Measurements from ENCODE around the gene ZER1. TPM values are rescaled to one million over a fixed set of nuclear protein-coding genes. Genes with fewer than 3 reads are reported as not detected.
A peak's percentile ranks its signal among the peaks of the same experiment; 100 is the strongest.

Gene ZER1
- total RNA-seq, 2 experiments from 2014 or later, result 11.0 to 15.1 TPM

GRCh38 chr9:128723352-128723865 is 48.3 kb downstream of the ZER1 start:
- ChIA-PET POLR2A (interaction anchor here (0.6 to 1.6 kb wide), 7 partner anchors 26 to 391 kb away, joined by 3 to 7 read pairs (median 3); partner anchors contain the start of genes KYAT1 and LRRC8A), CTCF (ENCODE audit: unreplicated experiment) (no interaction called here)
- H3K79me2 ChIP-seq (ENCODE audit: insufficient read depth, low read depth, low read length), result peaks cover 5% of the 10 kb centered on the region; the same call in 1 of the 2 replicates
- BruUV-seq (replicated peaks), result TSS peak; percentile 85
- peaks cover 29% of the 10 kb centered on the region for H3K4me1 ChIP-seq (ENCODE audit: insufficient read depth, low read length, poor library complexity, severe bottlenecking)
- TF ChIP-seq EZH2phosphoT487 (IDR thresholded peaks at IDR 0.05; ENCODE audit: borderline replicate concordance, low read depth, low read length), result no peak
- TF ChIP-seq CTCF (conservative IDR thresholded peaks at IDR 0.05; ENCODE audit: low read length), result no peak
- H3K9me2 ChIP-seq (ENCODE audit: insufficient read depth, low read length), result no peaks in the 10 kb centered on the region
- intact Hi-C loops (cut with micrococcal nuclease; ENCODE audit: unreplicated experiment), result loop anchor here (5.0 to 10.0 kb wide), 4 partner anchors 79 to 266 kb away; partner anchors contain the start of genes ODF2, PHYHD1 and SPTAN1
- peak overlapping the region; percentile 18 for H3K27ac ChIP-seq (ENCODE audit: low read depth, low read length, poor library complexity, severe bottlenecking)
- no peaks in the 10 kb centered on the region for H4K20me1 ChIP-seq (ENCODE audit: insufficient read depth, low read length)
- peak overlapping the region; percentile 22; the same call in 1 of the 2 replicates for H2AFZ ChIP-seq (ENCODE audit: low read length)
- no peak for DNase-seq (ENCODE audit: low spot score)
- peak overlapping the region; percentile 94 for H3K4me2 ChIP-seq (ENCODE audit: low read length)
- H3K9me3 ChIP-seq (ENCODE audit: low read length), result no peaks in the 10 kb centered on the region
- H3K4me3 ChIP-seq (ENCODE audit: low read depth, low read length, poor library complexity, severe bottlenecking), result peak overlapping the region; percentile 90
- no peaks in the 10 kb centered on the region; the same call in 1 of the 2 replicates for H3K36me3 ChIP-seq (ENCODE audit: insufficient read depth, low read length)

GRCh38 chr9:128722380-128723351 is 49.1 kb downstream of the ZER1 start:
- ChIA-PET POLR2A (no interaction called here), CTCF (ENCODE audit: unreplicated experiment) (interaction anchor here (1.2 kb wide), 1 partner anchor 95 kb away, joined by 4 read pairs; the partner anchor contains the start of gene ENDOG)
- Histone ChIP-seq H2AFZ (ENCODE audit: low read length) (no peak overlapping the region), H3K36me3 (ENCODE audit: insufficient read depth, low read length) (no peaks in the 10 kb centered on the region; the same call in 1 of the 2 replicates), H3K27ac (ENCODE audit: low read depth, low read length, poor library complexity, severe bottlenecking) (peak overlapping the region; percentile 14), H3K4me3 (ENCODE audit: low read depth, low read length, poor library complexity, severe bottlenecking) (peak overlapping the region; percentile 90), H3K9me3 (ENCODE audit: low read length) (no peaks in the 10 kb centered on the region), H3K79me2 (ENCODE audit: insufficient read depth, low read depth, low read length) (peaks cover 5% of the 10 kb centered on the region; the same call in 1 of the 2 replicates), H4K20me1 (ENCODE audit: insufficient read depth, low read length) (no peaks in the 10 kb centered on the region), H3K4me1 (ENCODE audit: insufficient read depth, low read length, poor library complexity, severe bottlenecking) (peaks cover 24% of the 10 kb centered on the region), H3K4me2 (ENCODE audit: low read length) (peak overlapping the region; percentile 94), H3K9me2 (ENCODE audit: insufficient read depth, low read length) (no peaks in the 10 kb centered on the region)
- TF ChIP-seq CTCF (conservative IDR thresholded peaks at IDR 0.05; ENCODE audit: low read length), result no peak
- TF ChIP-seq EZH2phosphoT487 (IDR thresholded peaks at IDR 0.05; ENCODE audit: borderline replicate concordance, low read depth, low read length), result no peak
- no TSS peak for BruUV-seq (replicated peaks)
- DNase-seq (ENCODE audit: low spot score), result no peak
- intact Hi-C loops (cut with micrococcal nuclease; ENCODE audit: unreplicated experiment), result loop anchor here (5.0 to 10.0 kb wide), 4 partner anchors 78 to 265 kb away; partner anchors contain the start of genes ODF2, PHYHD1 and SPTAN1

Measured in OCI-LY7 (cell line).